ENCODE data around the gene TNFSF10. TPM values are rescaled to one million over a fixed set of nuclear protein-coding genes. Genes with fewer than 3 reads are reported as not detected.

Gene TNFSF10
- total RNA-seq, 5 donors from 2014 or later (not counting 1 experiment from before 2014, with no cell fraction given), result 22.3 to 49.7 (median 35.8) TPM

DNA sequence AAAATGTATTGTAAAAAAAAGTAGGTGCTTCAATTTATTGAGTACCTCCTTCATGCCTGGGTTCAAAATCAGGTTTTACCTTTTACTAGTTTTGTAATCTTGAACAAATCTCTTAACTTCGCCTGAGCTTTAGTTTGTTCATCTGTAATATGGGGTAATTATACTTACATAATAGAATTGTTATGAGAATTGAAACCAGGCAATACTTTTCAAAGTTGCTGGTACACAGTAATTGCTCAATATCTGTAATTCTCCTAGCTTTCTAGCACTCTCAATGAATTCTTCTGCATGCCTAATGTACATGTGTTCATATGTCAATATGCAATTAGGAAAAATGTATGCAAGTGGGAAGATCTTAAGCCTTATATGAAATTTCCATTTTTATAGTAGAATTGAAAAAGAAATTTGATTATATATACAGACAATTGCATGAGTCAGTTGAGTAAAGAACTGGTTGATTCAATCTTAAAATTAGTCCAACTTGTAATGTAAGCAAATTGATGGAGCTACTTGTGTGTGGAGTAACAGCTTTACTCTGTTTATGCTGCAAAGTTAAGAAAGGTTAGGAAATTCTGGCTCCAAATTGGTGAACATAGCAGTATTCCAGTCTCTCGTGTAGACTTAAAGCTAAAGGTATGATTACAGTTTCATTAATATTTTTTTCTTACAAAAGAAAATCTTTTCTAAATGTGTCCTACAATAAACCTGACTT is 4.1 kb downstream of the TNFSF10 start:
- Histone ChIP-seq H3K4me1 (ENCODE audit: control insufficient read depth in 1 of 2, extremely low read depth in 1 of 2, insufficient read depth in 2 of 2, low read length in 2 of 2) (peaks cover 48 to 52% of the 10 kb centered on the region in 2 experiments), H3K9me3 (no peaks in the 10 kb centered on the region), H3K27me3 (replicated peaks in 1 of 2; ENCODE audit: control insufficient read depth in 2 of 2, extremely low read depth in 1 of 2, insufficient read depth in 2 of 2, low read length in 1 of 2) (no peaks in the 10 kb centered on the region), H3K4me3 (ENCODE audit: control insufficient read depth in 1 of 2, extremely low read depth in 1 of 2, low read length in 1 of 2) (no peak overlapping the region), H3K36me3 (ENCODE audit: control insufficient read depth in 2 of 2, extremely low read depth in 1 of 2, insufficient read depth in 1 of 2, low read length in 1 of 2) (peaks cover 0 to 9% of the 10 kb centered on the region in 2 donors), H3K27ac (ENCODE audit: low read length) (no peak overlapping the region)
- peak overlapping the region; percentile 89 to 97 for H3K27ac Mint-ChIP-seq
- WGBS (ENCODE audit: insufficient coverage), result no CpG with 5 or more reads among the region's 2 CpGs
- no peak for DNase-seq
- H3K27me3 Mint-ChIP-seq, result no peaks in the 10 kb centered on the region
- H3K4me3 Mint-ChIP-seq, result peak overlapping the region; percentile 55 to 97 (median 93)
- ChIA-PET CTCF (interaction anchor here (1.4 to 2.3 kb wide), 3 partner anchors 11 to 77 kb away, joined by 4 to 10 read pairs (median 8); no protein-coding TSS in a partner anchor), POLR2A (interaction anchor here in 1 of 2 donors (0.6 kb wide), 2 partner anchors 45 to 49 kb away, joined by 3 read pairs; no protein-coding TSS in a partner anchor)
- peaks cover 85 to 93% (median 87%) of the 10 kb centered on the region in 3 donors for H3K4me1 Mint-ChIP-seq
- no peaks in the 10 kb centered on the region for H3K9me3 Mint-ChIP-seq
- peaks cover 35% of the 10 kb centered on the region for H3K36me3 Mint-ChIP-seq
- ATAC-seq (replicated peaks in 1 of 4), result no peak

DNA sequence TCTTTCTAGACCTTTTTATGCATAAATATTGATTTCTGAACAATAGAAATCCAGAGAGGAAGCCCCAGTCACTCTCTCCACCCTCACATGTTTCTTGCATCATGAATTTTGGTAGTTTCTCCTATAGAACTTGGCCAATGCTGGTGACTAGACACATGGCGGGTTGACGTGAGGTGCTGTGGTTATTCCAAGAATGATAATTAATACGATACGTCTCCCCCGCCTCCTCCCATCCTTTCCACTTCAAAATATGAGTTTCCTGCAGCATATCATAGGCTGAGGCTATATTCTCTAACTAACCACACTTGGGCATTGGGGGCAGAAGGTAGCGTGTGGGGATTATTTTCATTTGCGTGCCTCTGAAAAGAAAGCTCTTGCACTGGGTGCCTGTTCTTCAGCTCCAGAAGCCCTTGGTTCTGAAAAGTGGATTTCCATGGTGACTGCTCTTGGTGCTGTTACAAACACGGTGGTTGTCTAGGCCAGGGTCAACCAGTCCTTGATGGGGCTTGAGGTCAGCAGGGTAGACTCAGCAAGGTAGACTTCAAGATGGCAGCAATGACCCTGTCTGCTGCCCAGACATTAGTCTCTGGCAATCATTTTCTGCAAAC is 5.3 kb downstream of the TNFSF10 start:
- peak; percentile 29 to 48 (median 46) for ATAC-seq (replicated peaks in 1 of 4)
- H3K4me1 ChIP-seq (ENCODE audit: control insufficient read depth in 1 of 2, extremely low read depth in 1 of 2, insufficient read depth in 2 of 2, low read length in 2 of 2), result peaks cover 51 to 53% of the 10 kb centered on the region in 2 experiments
- peak in 6 of 35 experiments; percentile 11 to 42 (median 21) for DNase-seq
- Mint-ChIP-seq H3K4me1 (peaks cover 85 to 93% (median 88%) of the 10 kb centered on the region in 3 donors), H3K9me3 (no peaks in the 10 kb centered on the region), H3K27ac (peak overlapping the region; percentile 94 to 97), H3K4me3 (peak overlapping the region; percentile 54 to 93 (median 63)), H3K36me3 (peaks cover 46% of the 10 kb centered on the region), H3K27me3 (no peaks in the 10 kb centered on the region)
- peak overlapping the region; percentile 3 to 19 for H3K4me3 ChIP-seq (ENCODE audit: control insufficient read depth in 1 of 2, extremely low read depth in 1 of 2, low read length in 1 of 2)
- ChIA-PET POLR2A (interaction anchor here (0.6 to 0.7 kb wide), 2 partner anchors 232 to 1101 kb away, joined by 3 read pairs; partner anchors contain the start of gene ECT2 (in 1 of the 2)), CTCF (interaction anchor here in 1 of 2 donors (1.6 to 2.3 kb wide), 2 partner anchors 77 to 78 kb away, joined by 5 to 10 read pairs; no protein-coding TSS in a partner anchor)
- no peaks in the 10 kb centered on the region for H3K9me3 ChIP-seq
- WGBS (ENCODE audit: insufficient coverage), result 37% methylated on average over 3 of the region's 8 CpGs
- peaks cover 0 to 14% of the 10 kb centered on the region in 2 donors for H3K36me3 ChIP-seq (ENCODE audit: control insufficient read depth in 2 of 2, extremely low read depth in 1 of 2, insufficient read depth in 1 of 2, low read length in 1 of 2)
- H3K27me3 ChIP-seq (replicated peaks in 1 of 2; ENCODE audit: control insufficient read depth in 2 of 2, extremely low read depth in 1 of 2, insufficient read depth in 2 of 2, low read length in 1 of 2), result no peaks in the 10 kb centered on the region
- H3K27ac ChIP-seq (ENCODE audit: low read length), result peak overlapping the region; percentile 67

DNA sequence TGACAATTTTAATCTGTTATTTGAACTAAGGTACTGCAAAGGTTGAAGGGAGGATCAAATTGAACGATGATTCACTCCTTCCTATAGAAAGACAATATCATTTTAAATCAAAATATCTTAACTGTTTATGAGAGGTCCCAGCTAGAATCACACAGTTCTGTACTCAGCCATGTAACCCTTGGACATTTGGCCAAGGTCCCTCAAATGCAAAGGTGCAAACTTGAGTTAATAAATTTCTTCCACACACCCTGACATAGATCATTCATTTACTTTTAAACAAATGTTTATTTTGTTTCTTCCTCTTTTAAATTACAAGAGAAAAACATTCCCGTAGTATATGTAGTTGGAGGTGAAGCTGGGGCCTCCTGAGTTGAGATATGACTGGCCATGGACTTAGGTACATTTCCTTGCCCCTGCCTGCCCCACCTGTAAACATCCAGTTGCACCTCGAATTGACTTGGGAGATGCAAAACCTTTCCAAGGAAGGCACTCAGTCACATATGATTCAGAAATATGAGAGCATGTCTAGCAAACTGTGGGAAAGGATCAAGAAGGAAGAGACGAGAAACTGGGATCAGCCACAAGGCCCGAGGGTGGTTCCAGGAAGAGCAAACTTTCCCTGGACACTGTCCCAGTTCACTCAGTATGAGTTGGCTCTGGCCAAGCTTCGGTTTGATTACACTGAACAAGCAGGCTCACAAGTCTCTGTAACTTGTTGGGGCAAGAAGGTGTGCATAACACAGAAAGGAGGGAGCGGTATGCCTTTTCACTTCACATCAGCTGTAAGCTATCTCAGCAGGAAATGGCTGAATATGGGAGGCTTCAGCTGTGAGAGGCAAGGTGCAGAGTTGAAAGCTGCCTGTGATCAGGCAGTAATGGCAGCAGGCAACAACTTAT is 6.7 kb downstream of the TNFSF10 start:
- H3K27me3 ChIP-seq (replicated peaks in 1 of 2; ENCODE audit: control insufficient read depth in 2 of 2, extremely low read depth in 1 of 2, insufficient read depth in 2 of 2, low read length in 1 of 2), result no peaks in the 10 kb centered on the region
- H3K9me3 ChIP-seq, result no peaks in the 10 kb centered on the region
- CTCF ChIA-PET, result interaction anchor here (0.6 to 1.6 kb wide), 8 partner anchors 13 to 379 kb away, joined by 3 to 5 read pairs (median 4); no protein-coding TSS in a partner anchor
- POLR2A ChIA-PET, result interaction anchor here (0.5 to 0.9 kb wide), 3 partner anchors 14 to 1390 kb away, joined by 3 to 4 read pairs (median 3); partner anchors contain the start of gene FNDC3B (in 1 of the 2)
- H3K4me1 ChIP-seq (ENCODE audit: control insufficient read depth in 1 of 2, extremely low read depth in 1 of 2, insufficient read depth in 2 of 2, low read length in 2 of 2), result peaks cover 65% of the 10 kb centered on the region in 2 experiments
- ATAC-seq (replicated peaks in 1 of 4) (peak; percentile 32 to 65 (median 44)), DNase-seq (peak in 5 of 35 experiments; percentile 3 to 53 (median 18))
- Mint-ChIP-seq H3K36me3 (peaks cover 57% of the 10 kb centered on the region), H3K4me3 (peak overlapping the region; percentile 40 to 93 (median 79)), H3K4me1 (peaks cover 96 to 100% (median 97%) of the 10 kb centered on the region in 3 donors), H3K9me3 (no peaks in the 10 kb centered on the region), H3K27ac (peak overlapping the region; percentile 94 to 97), H3K27me3 (no peaks in the 10 kb centered on the region)
- 19% methylated on average over 4 of the region's 7 CpGs for WGBS (ENCODE audit: insufficient coverage)
- H3K27ac ChIP-seq (ENCODE audit: low read length), result peak overlapping the region; percentile 67
- no peak overlapping the region for H3K4me3 ChIP-seq (ENCODE audit: control insufficient read depth in 1 of 2, extremely low read depth in 1 of 2, low read length in 1 of 2)
- H3K36me3 ChIP-seq (ENCODE audit: control insufficient read depth in 2 of 2, extremely low read depth in 1 of 2, insufficient read depth in 1 of 2, low read length in 1 of 2), result peaks cover 0 to 14% of the 10 kb centered on the region in 2 donors

DNA sequence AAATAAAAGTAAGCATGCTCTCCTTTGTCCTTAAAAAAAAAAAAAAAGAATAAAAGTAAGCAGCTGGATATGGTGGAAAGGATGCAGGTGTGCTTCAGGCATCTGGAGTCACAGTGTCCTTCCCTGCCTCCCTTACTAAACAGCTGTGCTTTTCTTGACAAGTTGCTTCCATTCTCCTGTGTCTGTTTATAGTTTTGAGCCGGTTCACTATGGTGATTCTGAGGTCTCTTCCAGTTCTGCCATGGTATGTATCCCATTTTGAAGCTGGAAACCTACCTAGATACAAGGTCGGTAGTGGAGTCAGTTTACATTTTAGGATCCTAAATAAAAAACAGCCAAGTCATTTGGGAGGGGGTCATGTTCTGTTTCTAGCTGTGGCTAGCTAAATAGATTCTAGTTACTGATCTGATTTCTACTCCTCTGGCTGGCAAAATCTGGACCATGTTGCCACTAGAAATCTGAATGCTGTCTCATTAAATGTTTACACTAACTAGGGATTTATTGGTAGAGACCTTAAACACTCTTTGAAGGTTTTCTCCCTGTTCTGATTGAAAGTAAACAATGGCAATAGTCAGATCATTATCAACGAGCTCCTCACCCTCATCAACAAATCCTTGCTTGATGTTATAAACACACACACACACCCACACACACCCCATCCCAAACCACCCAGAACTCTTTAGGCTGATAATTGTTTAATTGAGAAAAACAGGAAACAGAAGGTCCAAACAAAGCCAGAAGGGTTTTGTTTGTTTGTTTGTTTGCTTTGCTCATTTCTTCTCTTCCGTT is 7.9 kb downstream of the TNFSF10 start:
- peaks cover 2 to 26% of the 10 kb centered on the region in 2 donors for H3K36me3 ChIP-seq (ENCODE audit: control insufficient read depth in 2 of 2, extremely low read depth in 1 of 2, insufficient read depth in 1 of 2, low read length in 1 of 2)
- no peaks in the 10 kb centered on the region for H3K9me3 ChIP-seq
- POLR2A ChIA-PET, result interaction anchor here in 1 of 2 donors (0.6 kb wide), 1 partner anchor 153 kb away, joined by 10 read pairs; no protein-coding TSS in a partner anchor
- H3K27ac Mint-ChIP-seq, result peak overlapping the region; percentile 94 to 97
- H3K9me3 Mint-ChIP-seq, result no peaks in the 10 kb centered on the region
- H3K4me1 Mint-ChIP-seq, result peaks cover 94 to 100% (median 96%) of the 10 kb centered on the region in 3 donors
- peaks cover 66% of the 10 kb centered on the region for H3K36me3 Mint-ChIP-seq
- peak overlapping the region; percentile 18 to 93 (median 49) for H3K4me3 Mint-ChIP-seq
- no peak for DNase-seq
- WGBS (ENCODE audit: insufficient coverage), result 88% methylated on average over 1 of the region's 4 CpGs
- CTCF ChIA-PET, result interaction anchor here (0.7 to 1.2 kb wide), 5 partner anchors 15 to 80 kb away, joined by 3 to 4 read pairs (median 3); no protein-coding TSS in a partner anchor
- no peaks in the 10 kb centered on the region for H3K27me3 Mint-ChIP-seq
- H3K4me1 ChIP-seq (ENCODE audit: control insufficient read depth in 1 of 2, extremely low read depth in 1 of 2, insufficient read depth in 2 of 2, low read length in 2 of 2), result peaks cover 65% of the 10 kb centered on the region in 2 experiments
- no peak for ATAC-seq (replicated peaks in 1 of 4)
- no peak overlapping the region for H3K4me3 ChIP-seq (ENCODE audit: control insufficient read depth in 1 of 2, extremely low read depth in 1 of 2, low read length in 1 of 2)
- no peaks in the 10 kb centered on the region for H3K27me3 ChIP-seq (replicated peaks in 1 of 2; ENCODE audit: control insufficient read depth in 2 of 2, extremely low read depth in 1 of 2, insufficient read depth in 2 of 2, low read length in 1 of 2)
- peak overlapping the region; percentile 52 for H3K27ac ChIP-seq (ENCODE audit: low read length)

DNA sequence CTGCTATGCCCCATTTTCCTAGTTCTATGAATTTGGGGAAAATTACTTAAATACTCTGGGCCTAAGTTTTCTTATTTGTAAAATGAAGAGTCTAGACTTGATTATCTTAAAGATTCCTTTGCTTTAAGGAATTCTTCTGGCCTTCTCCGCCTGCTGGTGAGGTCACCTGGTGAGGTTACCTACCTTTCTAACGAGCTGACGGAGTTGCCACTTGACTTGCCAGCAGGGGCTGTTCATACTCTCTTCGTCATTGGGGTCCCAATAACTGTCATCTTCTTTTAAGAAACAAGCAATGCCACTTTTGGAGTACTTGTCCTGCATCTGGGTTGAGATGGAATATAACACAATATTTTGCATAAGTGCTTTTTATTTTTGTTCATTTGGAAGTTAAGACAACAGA is 8.6 kb downstream of the TNFSF10 start:
- H3K36me3 ChIP-seq (ENCODE audit: control insufficient read depth in 2 of 2, extremely low read depth in 1 of 2, insufficient read depth in 1 of 2, low read length in 1 of 2), result peaks cover 2 to 31% of the 10 kb centered on the region in 2 donors
- Mint-ChIP-seq H3K4me3 (peak overlapping the region; percentile 15 to 93 (median 29)), H3K36me3 (peaks cover 71% of the 10 kb centered on the region), H3K27ac (peak overlapping the region; percentile 94 to 97), H3K9me3 (no peaks in the 10 kb centered on the region), H3K27me3 (no peaks in the 10 kb centered on the region), H3K4me1 (peaks cover 88 to 98% (median 93%) of the 10 kb centered on the region in 3 donors)
- ATAC-seq (replicated peaks in 1 of 4) (no peak), DNase-seq (peak in 1 of 35 experiments; percentile 17)
- ChIA-PET POLR2A (no interaction called here), CTCF (interaction anchor here (0.7 to 1.2 kb wide), 3 partner anchors 16 to 81 kb away, joined by 3 read pairs; no protein-coding TSS in a partner anchor)
- peaks cover 60 to 64% of the 10 kb centered on the region in 2 experiments for H3K4me1 ChIP-seq (ENCODE audit: control insufficient read depth in 1 of 2, extremely low read depth in 1 of 2, insufficient read depth in 2 of 2, low read length in 2 of 2)
- H3K27me3 ChIP-seq (replicated peaks in 1 of 2; ENCODE audit: control insufficient read depth in 2 of 2, extremely low read depth in 1 of 2, insufficient read depth in 2 of 2, low read length in 1 of 2), result no peaks in the 10 kb centered on the region
- H3K9me3 ChIP-seq, result no peaks in the 10 kb centered on the region
- no peak overlapping the region for H3K4me3 ChIP-seq (ENCODE audit: control insufficient read depth in 1 of 2, extremely low read depth in 1 of 2, low read length in 1 of 2)
- peak overlapping the region; percentile 52 for H3K27ac ChIP-seq (ENCODE audit: low read length)
- WGBS (ENCODE audit: insufficient coverage), result 96% methylated on average over 3 of the region's 4 CpGs

All from T-cell (primary cell).